GM18858 (cell line): ENCODE results near the gene HOGA1.
"Not testable (repeated sequence)": the region's sequence is repeated elsewhere in the genome, so short reads cannot be mapped to it uniquely, and the experiment has no call there.

Source experiments
- ATAC-seq: cut with Tn5 transposase; IDR thresholded peaks from one replicate; pipeline ENCODE4 v1.9.1; 2021; ENCODE audit not compliant: unreplicated experiment

The HOGA1 gene

GRCh38 chr10:97554336-97554735 is 29.9 kb upstream of the HOGA1 start:
- not testable (repeated sequence) for ATAC-seq

GRCh38 chr10:97555541-97555940 is 28.6 kb upstream of the HOGA1 start:
- not testable (repeated sequence) for ATAC-seq

- not testable (repeated sequence) for ATAC-seq
Measured at GRCh38 chr10:97560731-97561381, 23.3 kb upstream of the HOGA1 start.

GRCh38 chr10:97561386-97562077 is 22.7 kb upstream of the HOGA1 start:
- not testable (repeated sequence) for ATAC-seq

GRCh38 chr10:97562329-97562728 is 21.9 kb upstream of the HOGA1 start:
- ATAC-seq, result not testable (repeated sequence)

- no peak for ATAC-seq
Measured at GRCh38 chr10:97563337-97563736, 20.9 kb upstream of the HOGA1 start.

GRCh38 chr10:97564776-97565175 is 19.4 kb upstream of the HOGA1 start:
- no peak for ATAC-seq

GRCh38 chr10:97566336-97566996 is 17.7 kb upstream of the HOGA1 start:
- ATAC-seq, result no peak

GRCh38 chr10:97567891-97568290 is 16.3 kb upstream of the HOGA1 start:
- ATAC-seq, result no peak

GRCh38 chr10:97570146-97570788 is 13.9 kb upstream of the HOGA1 start:
- no peak for ATAC-seq

GRCh38 chr10:97570789-97571471 is 13.3 kb upstream of the HOGA1 start:
- no peak for ATAC-seq

GRCh38 chr10:97571622-97572021 is 12.6 kb upstream of the HOGA1 start:
- ATAC-seq, result no peak

GRCh38 chr10:97572214-97572989 is 11.8 kb upstream of the HOGA1 start, which contains the start of gene ANKRD2:
Gene ANKRD2 (plus strand): TSS chr10:97572779. CDS start chr10:97572789, 10 bp downstream.
- ATAC-seq, result no peak

GRCh38 chr10:97573021-97573420 is 11.2 kb upstream of the HOGA1 start:
- ATAC-seq, result no peak

- ATAC-seq, result no peak
Measured at GRCh38 chr10:97573672-97574071, 10.5 kb upstream of the HOGA1 start.

GRCh38 chr10:97574374-97575126 is 9.6 kb upstream of the HOGA1 start:
- ATAC-seq, result no peak

- ATAC-seq, result no peak
Measured at GRCh38 chr10:97575127-97575668, 9.0 kb upstream of the HOGA1 start.

GRCh38 chr10:97576487-97576886 is 7.7 kb upstream of the HOGA1 start:
- ATAC-seq, result not testable (repeated sequence)

GRCh38 chr10:97577701-97578100 is 6.5 kb upstream of the HOGA1 start:
- no peak for ATAC-seq
